Colonic mucosa (tissue), 4 donors: ENCODE measurements around the gene P2RX1. TPM values are rescaled to one million over a fixed set of nuclear protein-coding genes. Genes with fewer than 3 reads are reported as not detected.

Experiments used
- DNase-seq: peaks from one replicate; pipeline ENCODE4 v3.0.0-alpha.2; 2020
- H3K27ac ChIP-seq: fragments of 200-600 bp; one replicate; pipeline ENCODE4 v1.8.0; 2021
- H3K27me3 ChIP-seq: fragments of 200-600 bp; one replicate; pipeline ENCODE4 v1.8.0; 2021
- H3K36me3 ChIP-seq: fragments of 200-600 bp; one replicate; pipeline ENCODE4 v1.8.0; 2021
- H3K4me1 ChIP-seq: fragments of 200-600 bp; one replicate; pipeline ENCODE4 v1.8.0; 2021; ENCODE audit warnings: mild to moderate bottlenecking
- H3K4me3 ChIP-seq: fragments of 200-600 bp; one replicate; pipeline ENCODE4 v1.8.0; 2021
- H3K9ac ChIP-seq, 2 donors: one replicate each; pipeline ENCODE4 v1.7.0; 2013; ENCODE audit warnings: control low read depth in 2 of 2, low read depth in 2 of 2, low read length in 2 of 2
- H3K9me3 ChIP-seq: fragments of 200-600 bp; one replicate; pipeline ENCODE4 v1.8.0; 2021
- intact Hi-C: fragments of 100-400 bp; cut with DNase I; formaldehyde crosslinking; loops from one replicate; pipeline ENCODE4 v1.14.1; 2022
- total RNA-seq, 2 donors: library from RNA; stranded (reverse); fragmentation: NEBNext Ultra II Directional in 1 of 2; extraction: Animal tissue kit (Norgen Biotek cat#: 25700) in 1 of 2; gene quantifications; one replicate each; pipeline ENCODE4 v1.2.1, GENCODE V29; 2021
- TF ChIP-seq, protein P1 (sequence below): fragments of 200-600 bp; IDR thresholded peaks from one replicate; pipeline ENCODE4 v1.8.0; 2022; ENCODE audit warnings: antibody characterized with exemption, mild to moderate bottlenecking
- donor health status: healthy.
- donor health status: DM: no; HTN: no; CAD: no.
- donor health status: DM: no; HTN: no; CAD: no.

Gene P2RX1
- total RNA-seq, 2 donors from 2014 or later: 2.7 to 4.8 TPM

DNA sequence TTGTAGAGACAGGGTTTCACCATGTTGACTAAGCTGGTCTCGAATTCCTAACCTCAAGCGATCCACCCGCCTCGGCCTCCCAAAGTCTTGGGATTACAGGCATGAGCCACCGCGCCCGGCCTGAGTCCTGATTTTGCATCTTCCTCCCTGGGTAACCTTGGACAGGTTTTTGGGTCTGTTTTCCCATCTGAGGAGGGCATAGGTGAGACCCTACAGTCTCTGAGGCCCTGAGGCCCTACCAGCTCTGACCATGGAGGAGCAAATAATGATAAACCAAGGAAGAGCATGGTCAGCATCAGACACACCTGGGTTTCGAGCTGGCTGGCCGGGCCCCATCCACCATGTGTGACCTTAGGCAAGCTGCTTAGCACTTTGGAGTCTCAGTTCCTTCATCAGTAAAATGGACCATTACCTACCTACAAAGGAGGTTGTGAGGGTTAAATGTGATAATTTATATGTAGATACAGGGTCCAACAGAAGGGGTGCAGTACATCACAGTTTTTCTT is 69.0 kb downstream of the P2RX1 start:
- no peak for DNase-seq
- Histone ChIP-seq H3K36me3 (no peaks in the 10 kb centered on the region), H3K9me3 (no peaks in the 10 kb centered on the region), H3K4me3 (no peak overlapping the region), H3K9ac (no peak overlapping the region), H3K27ac (no peak overlapping the region), H3K4me1 (no peaks in the 10 kb centered on the region), H3K27me3 (no peaks in the 10 kb centered on the region)
- intact Hi-C loops: no loop called here
- TF ChIP-seq, protein P1, sequence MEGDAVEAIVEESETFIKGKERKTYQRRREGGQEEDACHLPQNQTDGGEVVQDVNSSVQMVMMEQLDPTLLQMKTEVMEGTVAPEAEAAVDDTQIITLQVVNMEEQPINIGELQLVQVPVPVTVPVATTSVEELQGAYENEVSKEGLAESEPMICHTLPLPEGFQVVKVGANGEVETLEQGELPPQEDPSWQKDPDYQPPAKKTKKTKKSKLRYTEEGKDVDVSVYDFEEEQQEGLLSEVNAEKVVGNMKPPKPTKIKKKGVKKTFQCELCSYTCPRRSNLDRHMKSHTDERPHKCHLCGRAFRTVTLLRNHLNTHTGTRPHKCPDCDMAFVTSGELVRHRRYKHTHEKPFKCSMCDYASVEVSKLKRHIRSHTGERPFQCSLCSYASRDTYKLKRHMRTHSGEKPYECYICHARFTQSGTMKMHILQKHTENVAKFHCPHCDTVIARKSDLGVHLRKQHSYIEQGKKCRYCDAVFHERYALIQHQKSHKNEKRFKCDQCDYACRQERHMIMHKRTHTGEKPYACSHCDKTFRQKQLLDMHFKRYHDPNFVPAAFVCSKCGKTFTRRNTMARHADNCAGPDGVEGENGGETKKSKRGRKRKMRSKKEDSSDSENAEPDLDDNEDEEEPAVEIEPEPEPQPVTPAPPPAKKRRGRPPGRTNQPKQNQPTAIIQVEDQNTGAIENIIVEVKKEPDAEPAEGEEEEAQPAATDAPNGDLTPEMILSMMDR: no peak

Other genes with a start within 250 kb of the P2RX1 start
- 100 to 1,000 TPM; 148 to 195 TPM for gene TAX1BP3, start 247.9 kb downstream of the P2RX1 start, total RNA-seq
- gene EMC6, start 247.7 kb downstream of the P2RX1 start, total RNA-seq: 10 to 100 TPM; 38.1 to 61.2 TPM
- gene P2RX5, start 220.3 kb downstream of the P2RX1 start, total RNA-seq: 1 to 10 TPM in 1 of 2 donors, under 1 TPM in 1; 0.93 to 1.5 TPM
- 10 to 100 TPM in 1 of 2 donors, 1 to 10 TPM in 1; 2.6 to 13.2 TPM for gene HASPIN, start 192.6 kb downstream of the P2RX1 start, total RNA-seq
- gene ITGAE, start 115.3 kb downstream of the P2RX1 start, total RNA-seq: 10 to 100 TPM; 14.7 to 14.9 TPM
- 10 to 100 TPM; 31.3 to 41.2 TPM for gene NCBP3, start 70.2 kb downstream of the P2RX1 start, total RNA-seq
- gene CAMKK1, start 23.4 kb downstream of the P2RX1 start, total RNA-seq: 1 to 10 TPM; 3.6 to 7.2 TPM
- 100 to 1,000 TPM; 197 to 308 TPM for gene ATP2A3, start 48.0 kb upstream of the P2RX1 start, total RNA-seq
- gene ZZEF1, start 226.6 kb upstream of the P2RX1 start, total RNA-seq: 10 to 100 TPM; 89.8 to 96.1 TPM
- gene CYB5D2, start 226.7 kb upstream of the P2RX1 start, total RNA-seq: 10 to 100 TPM in 1 of 2 donors, 1 to 10 TPM in 1; 7.8 to 12.2 TPM